ENCODE results near the gene GMDS.
"Not testable (repeated sequence)": the region's sequence is repeated elsewhere in the genome, so short reads cannot be mapped to it uniquely, and the experiment has no call there.

The GMDS gene

GRCh38 chr6:1770968-1771723 lies 474.3 kb downstream of the GMDS start:
- no peak for DNase-seq (ENCODE audit: low read depth)

DNA sequence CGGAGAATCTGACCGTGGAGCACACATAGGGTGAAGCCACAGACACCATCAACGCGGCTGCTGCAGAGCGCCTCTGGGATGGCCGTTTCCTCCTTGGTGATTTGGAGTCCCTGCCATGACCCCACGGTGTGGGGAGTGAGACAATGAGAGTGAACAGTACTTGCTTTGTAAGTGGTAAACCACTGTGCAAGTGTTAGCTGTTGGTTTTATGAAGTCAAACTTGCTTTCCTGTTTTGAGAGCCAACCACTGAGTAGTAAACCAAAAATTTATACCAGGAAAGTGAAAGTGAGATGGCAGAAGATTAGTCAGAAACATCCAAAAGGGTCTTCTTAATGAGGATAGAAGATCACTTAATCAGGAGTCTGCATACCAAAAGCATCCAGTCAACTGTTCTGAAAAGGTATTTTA lies 475.0 kb downstream of the GMDS start:
- no peak for DNase-seq (ENCODE audit: low read depth)

DNA sequence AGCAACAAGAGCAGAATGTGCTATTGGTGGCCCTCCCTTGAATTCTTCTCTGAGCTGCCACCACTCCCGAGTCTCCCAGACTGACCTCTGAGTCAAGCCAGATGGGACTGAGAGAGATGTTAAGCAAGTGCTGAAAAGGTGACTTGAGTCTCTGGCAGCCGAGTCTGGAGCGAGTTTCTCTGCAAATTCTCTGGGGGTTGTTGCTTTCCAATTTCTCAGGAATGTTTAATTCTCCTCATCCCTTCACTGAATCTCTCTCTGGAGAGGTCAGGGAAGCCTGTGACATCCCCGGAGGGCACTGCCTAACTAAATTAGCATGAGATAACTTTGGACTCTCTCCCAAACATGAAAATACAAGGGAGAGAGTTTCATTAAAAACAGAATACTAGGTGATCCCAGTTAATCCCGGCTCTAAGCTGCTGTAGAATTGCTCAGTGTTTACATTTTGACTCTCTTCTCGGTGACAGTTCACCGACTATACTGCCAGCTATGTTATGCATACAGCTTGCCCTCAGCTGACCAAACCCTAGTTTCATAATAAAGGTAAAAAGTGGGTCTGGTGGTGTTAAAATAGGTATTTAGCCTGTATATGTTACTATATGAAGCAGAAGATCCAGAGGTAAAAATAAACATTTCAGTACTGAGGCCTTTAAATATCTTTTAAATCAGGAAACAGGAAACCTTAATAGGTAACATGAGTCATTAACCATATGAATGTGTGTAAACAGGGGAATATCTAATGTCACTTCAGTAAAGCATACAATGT lies 477.7 kb downstream of the GMDS start:
- DNase-seq (ENCODE audit: low read depth), result peak; percentile 65

DNA sequence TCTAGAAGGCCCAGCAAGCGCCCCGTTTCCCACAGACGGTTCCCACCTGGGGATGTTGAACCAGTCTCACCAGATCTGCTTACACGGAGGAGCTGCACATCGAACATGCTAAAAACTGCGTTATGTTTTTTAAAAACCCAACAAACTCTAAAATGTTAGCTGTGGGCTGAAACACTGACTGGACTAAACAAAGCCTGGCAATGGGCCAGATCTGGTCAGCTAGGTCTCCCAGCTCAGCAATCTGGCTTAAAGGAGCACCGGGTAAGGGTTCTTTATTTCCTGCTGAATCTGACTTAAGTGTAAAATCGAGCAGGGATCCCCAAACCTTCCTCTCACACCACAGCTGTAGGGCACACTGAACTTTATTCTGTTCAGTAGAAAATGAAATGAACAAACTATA lies 478.8 kb downstream of the GMDS start:
- no peak for DNase-seq (ENCODE audit: low read depth)

GRCh38 chr6:1765160-1765903 lies 480.1 kb downstream of the GMDS start:
- DNase-seq (ENCODE audit: low read depth), result no peak

- DNase-seq (ENCODE audit: low read depth), result no peak
These were observed 480.9 kb downstream of the GMDS start for GRCh38 chr6:1764397-1764987.

- no peak for DNase-seq (ENCODE audit: low read depth)
These were observed 482.0 kb downstream of the GMDS start for GRCh38 chr6:1763404-1763803.

- DNase-seq (ENCODE audit: low read depth), result no peak
These were observed 483.2 kb downstream of the GMDS start for GRCh38 chr6:1762203-1762602.

GRCh38 chr6:1761477-1761877 lies 483.9 kb downstream of the GMDS start:
- no peak for DNase-seq (ENCODE audit: low read depth)

GRCh38 chr6:1760876-1761275 lies 484.5 kb downstream of the GMDS start:
- DNase-seq (ENCODE audit: low read depth), result no peak

DNA sequence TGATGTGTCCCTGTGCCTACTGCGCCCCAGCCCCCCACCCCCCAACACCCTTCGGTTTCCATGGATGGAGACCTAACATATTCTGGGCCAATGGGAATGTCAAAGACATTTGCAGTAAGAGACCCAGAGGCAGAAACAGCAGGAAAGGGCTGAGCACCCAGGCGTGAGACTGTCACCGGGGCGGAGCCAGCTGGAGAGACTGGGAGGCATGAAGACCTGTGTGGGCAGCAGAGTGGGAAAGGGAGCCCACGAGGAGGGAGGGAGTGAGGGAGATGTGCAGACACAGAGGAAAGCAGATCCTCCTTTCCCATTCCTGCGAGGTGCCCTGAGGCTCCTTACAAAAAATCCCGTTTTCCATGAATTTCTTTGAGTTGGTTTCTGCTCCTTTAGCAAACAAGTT lies 485.5 kb downstream of the GMDS start:
- no peak for DNase-seq (ENCODE audit: low read depth)

DNA sequence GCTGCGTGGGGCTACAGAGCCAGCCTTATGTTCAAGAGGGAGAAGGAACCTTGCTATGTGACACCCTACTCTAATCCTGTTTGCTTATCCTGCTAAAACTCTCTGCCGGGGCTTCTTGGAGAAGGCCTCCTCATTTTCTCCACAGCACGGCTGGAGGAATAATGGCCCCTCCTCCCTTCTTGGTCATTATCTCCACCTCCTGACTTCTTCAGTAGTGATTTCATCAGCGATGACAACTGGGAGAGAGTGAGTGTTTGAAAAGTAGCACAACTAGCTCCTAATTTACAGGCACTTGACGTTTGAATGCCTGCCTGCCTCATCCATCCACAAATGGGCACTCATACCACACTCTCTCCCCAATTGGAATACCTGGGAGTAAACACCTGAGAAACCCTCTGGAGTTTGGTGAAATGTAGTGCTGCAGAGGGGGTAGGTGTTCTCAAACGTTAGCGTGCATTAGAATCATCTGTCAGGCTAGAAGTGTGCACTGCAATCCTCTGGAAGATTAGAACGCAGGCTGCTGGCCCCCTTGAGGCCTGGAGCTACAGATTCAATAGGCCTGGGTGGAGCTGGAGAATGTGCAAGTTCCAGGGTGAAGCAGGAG lies 487.2 kb downstream of the GMDS start:
- DNase-seq (ENCODE audit: low read depth), result no peak

DNA sequence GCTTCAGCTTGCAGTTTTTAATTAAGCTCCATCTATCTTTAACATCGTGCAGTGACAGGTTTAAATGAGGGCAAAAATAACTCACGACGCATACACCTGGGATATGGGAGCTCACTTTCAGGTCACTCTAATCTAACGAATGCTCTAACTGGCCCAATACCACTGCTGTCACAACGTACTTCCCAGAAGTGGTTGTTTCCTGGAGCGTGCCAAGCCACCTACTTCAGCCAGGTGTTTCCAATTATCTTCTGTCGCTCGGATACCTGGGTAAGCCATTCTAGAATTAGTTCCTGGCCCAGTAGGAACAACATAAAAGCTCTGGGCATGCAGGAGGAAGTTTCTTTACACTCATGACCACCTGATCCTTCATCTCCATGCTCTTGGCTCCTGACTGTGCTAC lies 488.3 kb downstream of the GMDS start:
- DNase-seq (ENCODE audit: low read depth), result no peak

- no peak for DNase-seq (ENCODE audit: low read depth)
These were observed 488.8 kb downstream of the GMDS start for GRCh38 chr6:1756472-1757129.

DNA sequence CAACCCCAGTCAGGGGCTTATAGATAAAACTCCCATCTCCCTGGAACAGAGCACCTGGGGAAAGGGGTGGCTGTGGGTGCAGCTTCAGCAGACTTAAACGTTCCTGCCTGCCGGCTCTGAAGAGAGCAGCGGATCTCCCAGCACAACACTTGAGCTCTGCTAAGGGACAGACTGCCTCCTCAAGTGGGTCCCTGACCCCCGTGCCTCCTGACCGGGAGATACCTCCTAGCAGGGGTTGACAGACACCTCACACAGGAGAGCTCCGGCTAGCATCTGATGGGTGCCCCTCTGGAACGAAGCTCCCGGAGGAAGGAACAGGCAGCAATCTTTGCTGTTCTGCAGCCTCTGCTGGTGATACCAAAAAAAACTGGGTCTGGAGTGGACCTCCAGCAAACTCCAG lies 494.3 kb downstream of the GMDS start:
- DNase-seq (ENCODE audit: low read depth), result not testable (repeated sequence)

- no peak for DNase-seq (ENCODE audit: low read depth)
These were observed 496.4 kb downstream of the GMDS start for GRCh38 chr6:1749041-1749440.

DNA sequence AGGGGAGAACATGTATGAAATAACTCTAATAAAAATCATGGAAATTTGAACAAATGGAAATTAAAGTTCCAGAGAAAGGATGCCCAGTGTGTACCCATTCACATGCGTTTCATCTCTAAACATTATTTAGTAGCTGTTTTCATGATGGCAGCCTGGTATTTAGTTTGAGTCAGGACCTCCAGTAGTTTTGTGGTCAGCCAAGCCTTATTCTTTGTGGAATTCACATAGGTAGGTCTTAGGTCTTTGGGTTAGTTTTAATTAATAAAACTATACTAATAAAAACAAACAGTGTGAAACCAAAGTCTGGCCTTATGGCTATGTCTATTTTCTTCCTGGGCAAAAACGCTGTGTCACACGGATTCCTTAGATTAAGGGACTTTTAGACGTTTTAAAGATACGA lies 497.9 kb downstream of the GMDS start:
- DNase-seq (ENCODE audit: low read depth), result no peak

DNA sequence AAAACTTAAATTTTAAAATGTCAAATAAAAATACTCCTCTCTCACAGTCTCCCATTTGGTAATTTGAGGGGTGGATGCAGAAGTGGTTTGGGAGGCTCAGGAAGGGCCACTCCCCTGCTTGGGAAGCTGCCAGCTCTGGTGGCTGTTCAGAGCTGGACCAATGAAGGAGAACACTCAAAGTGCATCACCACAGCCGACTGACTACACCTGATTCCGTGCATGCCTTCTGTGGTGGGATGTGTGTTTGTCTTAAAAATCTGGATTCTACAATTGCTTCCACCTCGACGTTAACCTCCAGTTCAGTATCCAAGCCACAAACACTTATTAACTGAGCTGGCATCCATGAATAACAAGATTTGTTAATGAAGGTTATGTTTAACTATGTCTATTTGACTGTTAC lies 498.4 kb downstream of the GMDS start:
- no peak for DNase-seq (ENCODE audit: low read depth)

DNA sequence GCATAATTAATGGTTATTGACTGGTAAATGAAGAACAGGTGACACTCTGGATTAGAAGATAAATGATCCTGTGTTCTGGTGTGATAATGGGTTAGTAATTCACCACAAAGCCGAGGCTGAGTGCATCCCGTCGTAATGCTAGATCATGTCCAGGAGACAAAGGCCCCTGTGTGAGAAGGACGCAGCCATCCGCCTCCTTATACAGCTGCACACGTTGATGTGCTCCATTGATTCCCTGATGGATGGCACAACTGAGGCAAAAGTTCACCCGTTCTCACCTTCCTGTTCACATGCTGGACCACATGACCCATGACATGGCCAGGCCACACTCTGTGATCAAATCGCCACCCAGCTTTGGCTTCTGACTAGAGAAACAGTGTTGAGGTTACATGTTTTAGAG lies 499.6 kb downstream of the GMDS start:
- DNase-seq (ENCODE audit: low read depth), result no peak

GRCh38 chr6:1744543-1744942 lies 500.9 kb downstream of the GMDS start:
- no peak for DNase-seq (ENCODE audit: low read depth)

DNA sequence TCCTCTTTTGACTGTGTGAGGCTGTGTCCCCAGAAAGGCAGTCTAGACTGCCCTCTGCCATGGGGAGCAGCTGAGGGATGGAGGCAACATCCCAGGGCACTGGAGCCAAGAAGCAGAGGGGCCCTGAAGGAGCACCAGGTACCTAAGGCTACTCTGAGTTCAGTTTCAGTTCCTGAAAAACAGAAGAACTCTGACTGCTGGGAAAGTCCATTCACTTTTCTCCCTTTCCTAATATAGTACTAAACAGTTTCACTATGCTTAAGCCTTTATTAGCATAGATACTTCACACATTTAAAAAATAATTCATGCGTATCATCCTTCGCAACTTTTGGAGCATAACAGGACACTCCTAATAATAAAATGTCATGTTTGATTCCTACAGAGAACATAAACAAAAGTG lies 505.7 kb downstream of the GMDS start:
- no peak for DNase-seq (ENCODE audit: low read depth)

GRCh38 chr6:1739220-1739619 lies 506.2 kb downstream of the GMDS start:
- DNase-seq (ENCODE audit: low read depth), result no peak
